Measurements from ENCODE around the gene ZNF780B. TPM values are rescaled to one million over a fixed set of nuclear protein-coding genes. Genes with fewer than 3 reads are reported as not detected.

The ZNF780B gene
- total RNA-seq, 1 donor from 2014 or later = 30.5 TPM

DNA sequence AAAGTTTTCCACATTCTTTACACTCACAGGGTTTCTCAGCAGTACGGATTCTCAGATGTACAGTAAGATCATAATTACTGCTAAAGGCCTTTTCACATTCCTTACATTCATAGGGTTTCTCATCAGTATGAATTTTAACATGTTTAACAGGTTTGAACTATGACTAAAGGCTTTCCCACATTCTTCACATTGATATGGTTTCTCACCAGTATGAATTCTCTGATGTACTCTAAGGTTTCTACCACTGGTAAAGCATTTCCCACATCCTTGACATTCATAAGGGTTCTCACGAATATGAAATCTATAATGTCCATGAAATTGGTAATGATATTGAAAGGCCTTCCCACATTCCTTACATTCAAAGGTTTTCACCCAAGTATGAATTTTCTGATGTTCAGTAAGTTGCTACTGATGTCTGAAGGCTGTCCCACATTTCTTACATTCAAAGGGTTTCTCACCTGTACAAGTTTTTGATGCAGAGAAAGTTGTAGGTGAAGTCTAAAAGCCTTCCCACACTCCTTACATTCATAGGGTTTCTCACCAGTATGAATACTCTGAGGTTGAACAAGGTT lies 22.0 kb downstream of the ZNF780B start:
- peaks cover 2% of the 10 kb centered on the region for H3K27me3 Mint-ChIP-seq (ENCODE audit: insufficient read depth, low read depth)
- Histone ChIP-seq H2AFZ (replicated peaks) (no peak overlapping the region), H3K79me2 (ENCODE audit: low read depth) (no peaks in the 10 kb centered on the region), H3K9ac (no peak overlapping the region), H4K20me1 (ENCODE audit: low read depth) (no peaks in the 10 kb centered on the region), H3K4me1 (no peaks in the 10 kb centered on the region), H3K36me3 (peaks cover 4% of the 10 kb centered on the region), H3K4me3 (no peak overlapping the region), H3K9me3 (ENCODE audit: low read depth) (peaks cover 63% of the 10 kb centered on the region), H3K4me2 (no peak overlapping the region), H3K27ac (no peak overlapping the region), H3K27me3 (no peaks in the 10 kb centered on the region), H3F3A (ENCODE audit: low read depth) (peaks cover 8% of the 10 kb centered on the region)
- TF ChIP-seq EZH2 (IDR thresholded peaks at IDR 0.05) = no peak
- TF ChIP-seq, protein P1, sequence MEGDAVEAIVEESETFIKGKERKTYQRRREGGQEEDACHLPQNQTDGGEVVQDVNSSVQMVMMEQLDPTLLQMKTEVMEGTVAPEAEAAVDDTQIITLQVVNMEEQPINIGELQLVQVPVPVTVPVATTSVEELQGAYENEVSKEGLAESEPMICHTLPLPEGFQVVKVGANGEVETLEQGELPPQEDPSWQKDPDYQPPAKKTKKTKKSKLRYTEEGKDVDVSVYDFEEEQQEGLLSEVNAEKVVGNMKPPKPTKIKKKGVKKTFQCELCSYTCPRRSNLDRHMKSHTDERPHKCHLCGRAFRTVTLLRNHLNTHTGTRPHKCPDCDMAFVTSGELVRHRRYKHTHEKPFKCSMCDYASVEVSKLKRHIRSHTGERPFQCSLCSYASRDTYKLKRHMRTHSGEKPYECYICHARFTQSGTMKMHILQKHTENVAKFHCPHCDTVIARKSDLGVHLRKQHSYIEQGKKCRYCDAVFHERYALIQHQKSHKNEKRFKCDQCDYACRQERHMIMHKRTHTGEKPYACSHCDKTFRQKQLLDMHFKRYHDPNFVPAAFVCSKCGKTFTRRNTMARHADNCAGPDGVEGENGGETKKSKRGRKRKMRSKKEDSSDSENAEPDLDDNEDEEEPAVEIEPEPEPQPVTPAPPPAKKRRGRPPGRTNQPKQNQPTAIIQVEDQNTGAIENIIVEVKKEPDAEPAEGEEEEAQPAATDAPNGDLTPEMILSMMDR (IDR thresholded peaks at IDR 0.05) = no peak
- no peak for TF ChIP-seq EZH2phosphoT487 (IDR thresholded peaks at IDR 0.05)
- H3K4me1 Mint-ChIP-seq = no peaks in the 10 kb centered on the region
- DNase-seq (ENCODE audit: low spot score) = no peak
- peaks cover 57% of the 10 kb centered on the region for H3K36me3 Mint-ChIP-seq
- no peak overlapping the region for H3K27ac Mint-ChIP-seq
- H3K4me3 Mint-ChIP-seq = no peak overlapping the region
- peaks cover 70% of the 10 kb centered on the region for H3K9me3 Mint-ChIP-seq

DNA sequence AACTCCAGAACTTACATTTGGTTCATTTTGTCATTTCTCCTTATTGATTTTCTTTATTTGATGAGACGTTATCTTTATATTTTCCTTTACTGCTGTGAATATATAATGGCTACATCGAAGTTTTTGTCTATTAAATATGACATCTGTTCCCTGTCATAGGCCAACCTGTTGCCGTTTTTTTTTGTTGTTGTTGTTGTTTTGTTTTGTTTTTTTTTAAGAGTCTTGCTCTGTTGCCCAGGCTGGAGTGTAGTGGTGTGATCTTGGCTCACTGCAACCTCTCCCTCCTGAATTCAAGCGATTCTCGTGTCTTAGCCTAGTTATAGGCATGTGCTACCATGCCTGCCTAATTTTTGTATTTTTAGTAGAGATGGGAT lies 29.4 kb downstream of the ZNF780B start:
- Histone ChIP-seq H3K36me3 (peaks cover 6% of the 10 kb centered on the region), H3K4me2 (no peak overlapping the region), H3K9me3 (ENCODE audit: low read depth) (peaks cover 43% of the 10 kb centered on the region), H3K4me1 (no peaks in the 10 kb centered on the region), H3K4me3 (no peak overlapping the region), H2AFZ (replicated peaks) (no peak overlapping the region), H3K27me3 (no peaks in the 10 kb centered on the region), H3F3A (ENCODE audit: low read depth) (peaks cover 4% of the 10 kb centered on the region), H3K27ac (no peak overlapping the region), H3K79me2 (ENCODE audit: low read depth) (no peaks in the 10 kb centered on the region), H3K9ac (no peak overlapping the region), H4K20me1 (ENCODE audit: low read depth) (no peaks in the 10 kb centered on the region)
- TF ChIP-seq, protein P1 (IDR thresholded peaks at IDR 0.05) = no peak
- no peak for TF ChIP-seq EZH2phosphoT487 (IDR thresholded peaks at IDR 0.05)
- TF ChIP-seq EZH2 (IDR thresholded peaks at IDR 0.05) = no peak
- Mint-ChIP-seq H3K27me3 (ENCODE audit: insufficient read depth, low read depth) (peaks cover 6% of the 10 kb centered on the region), H3K36me3 (peaks cover 22% of the 10 kb centered on the region), H3K27ac (no peak overlapping the region), H3K4me1 (no peaks in the 10 kb centered on the region), H3K4me3 (no peak overlapping the region), H3K9me3 (peaks cover 73% of the 10 kb centered on the region)
- DNase-seq (ENCODE audit: low spot score) = no peak

DNA sequence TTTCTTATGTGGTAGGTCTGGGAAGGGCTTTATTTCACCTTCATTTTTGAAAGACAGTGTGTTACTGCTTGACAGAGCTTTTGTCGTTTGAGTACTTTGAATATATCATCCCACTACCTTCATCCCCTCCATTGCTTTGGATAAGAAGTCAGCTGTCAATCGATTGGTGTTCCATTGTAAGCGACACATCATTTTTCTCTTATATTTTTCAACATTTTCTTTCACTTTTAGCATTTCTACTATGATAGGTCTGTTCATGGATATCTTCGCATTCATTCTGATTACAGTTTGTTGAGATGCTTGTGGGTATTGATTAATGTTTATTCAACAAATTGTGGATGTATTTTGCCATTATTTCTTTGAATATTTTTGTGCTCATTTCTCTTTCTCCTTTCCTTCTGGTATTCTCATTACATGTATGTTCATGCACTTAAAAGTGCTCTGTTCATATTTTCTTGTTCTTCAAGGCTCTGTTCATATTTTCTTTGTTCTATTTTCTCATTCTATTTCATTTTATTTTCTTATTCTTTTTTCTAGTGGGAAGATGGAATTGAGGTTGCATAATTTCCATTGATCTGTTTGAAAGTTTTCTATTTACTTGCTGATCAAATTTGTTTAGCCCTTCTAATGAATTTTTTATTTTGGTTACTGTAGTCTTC lies 30.0 kb downstream of the ZNF780B start:
- H3K9me3 Mint-ChIP-seq = peaks cover 74% of the 10 kb centered on the region
- H3K4me1 ChIP-seq = no peaks in the 10 kb centered on the region
- H3K4me1 Mint-ChIP-seq = no peaks in the 10 kb centered on the region
- H3K36me3 ChIP-seq = peaks cover 6% of the 10 kb centered on the region
- H3K9me3 ChIP-seq (ENCODE audit: low read depth) = peaks cover 41% of the 10 kb centered on the region
- no peak overlapping the region for H3K27ac Mint-ChIP-seq
- H3K4me2 ChIP-seq = no peak overlapping the region
- H3K27me3 ChIP-seq = no peaks in the 10 kb centered on the region
- H3K79me2 ChIP-seq (ENCODE audit: low read depth) = no peaks in the 10 kb centered on the region
- no peak overlapping the region for H3K9ac ChIP-seq
- H3K4me3 ChIP-seq = no peak overlapping the region
- H3K36me3 Mint-ChIP-seq = peaks cover 22% of the 10 kb centered on the region
- H3K27ac ChIP-seq = no peak overlapping the region
- H2AFZ ChIP-seq (replicated peaks) = no peak overlapping the region
- no peak overlapping the region for H3K4me3 Mint-ChIP-seq
- no peak for DNase-seq (ENCODE audit: low spot score)
- H3K27me3 Mint-ChIP-seq (ENCODE audit: insufficient read depth, low read depth) = peaks cover 6% of the 10 kb centered on the region
- TF ChIP-seq EZH2 (IDR thresholded peaks at IDR 0.05) = no peak
- no peaks in the 10 kb centered on the region for H4K20me1 ChIP-seq (ENCODE audit: low read depth)
- peaks cover 4% of the 10 kb centered on the region for H3F3A ChIP-seq (ENCODE audit: low read depth)

DNA sequence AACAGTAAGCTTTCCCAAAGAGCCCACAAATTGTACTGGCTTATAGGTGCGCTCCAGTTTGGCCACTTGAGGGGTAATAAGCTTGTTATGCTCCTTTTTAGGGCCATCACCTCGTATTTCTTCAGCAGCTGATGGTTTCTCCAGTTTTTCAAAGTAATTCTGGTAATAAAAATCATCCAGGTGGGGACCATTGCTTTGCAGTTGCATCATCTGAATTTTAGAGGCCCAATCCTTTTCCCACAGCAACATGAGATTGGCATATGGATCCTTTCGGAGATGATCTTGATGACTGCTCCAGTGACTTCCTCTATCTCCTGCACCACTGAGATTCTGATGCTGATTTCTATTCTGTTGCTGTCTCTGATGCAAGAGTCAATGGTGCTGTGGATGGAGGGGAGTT lies 32.1 kb downstream of the ZNF780B start:
- peaks cover 14% of the 10 kb centered on the region for H3K36me3 Mint-ChIP-seq
- no peaks in the 10 kb centered on the region for H3K4me1 Mint-ChIP-seq
- no peak overlapping the region for H3K9ac ChIP-seq
- H3F3A ChIP-seq (ENCODE audit: low read depth) = peaks cover 4% of the 10 kb centered on the region
- H4K20me1 ChIP-seq (ENCODE audit: low read depth) = no peaks in the 10 kb centered on the region
- no peak overlapping the region for H3K4me3 Mint-ChIP-seq
- no peak overlapping the region for H3K27ac Mint-ChIP-seq
- H3K4me2 ChIP-seq = no peak overlapping the region
- no peaks in the 10 kb centered on the region for H3K27me3 ChIP-seq
- peaks cover 6% of the 10 kb centered on the region for H3K36me3 ChIP-seq
- H3K27ac ChIP-seq = no peak overlapping the region
- H3K27me3 Mint-ChIP-seq (ENCODE audit: insufficient read depth, low read depth) = peaks cover 4% of the 10 kb centered on the region
- peaks cover 64% of the 10 kb centered on the region for H3K9me3 Mint-ChIP-seq
- H2AFZ ChIP-seq (replicated peaks) = no peak overlapping the region
- H3K4me3 ChIP-seq = no peak overlapping the region
- no peaks in the 10 kb centered on the region for H3K79me2 ChIP-seq (ENCODE audit: low read depth)
- no peak for DNase-seq (ENCODE audit: low spot score)
- H3K4me1 ChIP-seq = no peaks in the 10 kb centered on the region
- TF ChIP-seq, protein P1 (IDR thresholded peaks at IDR 0.05) = no peak
- TF ChIP-seq EZH2 (IDR thresholded peaks at IDR 0.05) = no peak
- TF ChIP-seq EZH2phosphoT487 (IDR thresholded peaks at IDR 0.05) = no peak
- H3K9me3 ChIP-seq (ENCODE audit: low read depth) = peaks cover 26% of the 10 kb centered on the region

Data from neural progenitor cell (in vitro differentiated cells).